Loucy (cell line): ENCODE measurements around the gene TREM2.

Experiments
- H2AFZ ChIP-seq: fragments of 200-600 bp; sonication (generic); 2 replicates; pipeline ENCODE4 v1.6.0; 2016; ENCODE audit warnings: antibody characterized with exemption, mild to moderate bottlenecking, low read length, moderate library complexity
- H3F3A ChIP-seq: fragments of 200-600 bp; 2 replicates; pipeline ENCODE4 v1.6.0; 2016; ENCODE audit warnings: antibody characterized with exemption, low read depth, mild to moderate bottlenecking
- H3K27me3 ChIP-seq: fragments of 200-600 bp; sonication (generic); 2 replicates; pipeline ENCODE4 v1.6.1; 2014; ENCODE audit warnings: low read length, mild to moderate bottlenecking; ENCODE audit not compliant: insufficient read depth, poor library complexity, severe bottlenecking
- H3K36me3 ChIP-seq: fragments of 200-600 bp; sonication (generic); 2 replicates; pipeline ENCODE4 v1.6.1; 2016; ENCODE audit warnings: low read length; ENCODE audit not compliant: insufficient read depth
- H3K4me1 ChIP-seq: fragments of 200-600 bp; sonication (generic); 2 replicates; pipeline ENCODE4 v1.5.1; 2014; ENCODE audit warnings: low read length, mild to moderate bottlenecking; ENCODE audit not compliant: insufficient read depth, poor library complexity, severe bottlenecking
- H3K4me2 ChIP-seq: fragments of 200-600 bp; sonication (generic); 2 replicates; pipeline ENCODE4 v1.6.0; 2014; ENCODE audit warnings: antibody characterized with exemption, low read length, low read depth, mild to moderate bottlenecking; ENCODE audit not compliant: poor library complexity, severe bottlenecking
- H3K4me3 ChIP-seq: fragments of 200-600 bp; sonication (generic); 2 replicates; pipeline ENCODE4 v1.5.1; 2014; ENCODE audit warnings: low read length, mild to moderate bottlenecking, mixed read lengths; ENCODE audit not compliant: poor library complexity, severe bottlenecking
- H3K79me2 ChIP-seq: fragments of 200-600 bp; sonication (generic); 2 replicates; pipeline ENCODE4 v1.6.1; 2014; ENCODE audit warnings: low read length; ENCODE audit not compliant: insufficient read depth
- H3K9ac ChIP-seq: fragments of 200-600 bp; sonication (generic); 2 replicates; pipeline ENCODE4 v1.6.0; 2014; ENCODE audit warnings: mild to moderate bottlenecking, low read depth, low read length, moderate library complexity; ENCODE audit not compliant: poor library complexity, severe bottlenecking
- H3K9me2 ChIP-seq: fragments of 200-600 bp; sonication (generic); replicated peaks from 2 replicates; pipeline ENCODE4 v1.6.1; 2016; ENCODE audit warnings: low read depth, low read length, mixed read lengths
- H3K9me3 ChIP-seq: fragments of 200-600 bp; sonication (generic); 2 replicates; pipeline ENCODE4 v1.6.1; 2014; ENCODE audit warnings: mild to moderate bottlenecking, antibody characterized with exemption, low read length, low read depth; ENCODE audit not compliant: insufficient read depth
- H4K20me1 ChIP-seq: fragments of 200-600 bp; sonication (generic); 2 replicates; pipeline ENCODE4 v1.6.0; 2014; ENCODE audit warnings: antibody characterized with exemption, low read length, mild to moderate bottlenecking; ENCODE audit not compliant: insufficient read depth, poor library complexity, severe bottlenecking
- CTCF ChIP-seq: fragments of 200-600 bp; sonication (generic); conservative IDR thresholded peaks from 2 replicates; pipeline ENCODE4 v1.5.1; 2014; ENCODE audit warnings: mild to moderate bottlenecking, antibody characterized with exemption, low read length
- EZH2phosphoT487 ChIP-seq: fragments of 200-600 bp; IDR thresholded peaks from 2 replicates; pipeline ENCODE4 v1.6.1; 2018; ENCODE audit warnings: antibody characterized with exemption, mild to moderate bottlenecking, moderate library complexity, borderline replicate concordance

Gene TREM2

GRCh38 chr6:41187924-41188886, 25.3 kb upstream of the TREM2 start:
- no peaks in the 10 kb centered on the region for H3F3A ChIP-seq
- H4K20me1 ChIP-seq = no peaks in the 10 kb centered on the region
- H3K79me2 ChIP-seq = no peaks in the 10 kb centered on the region
- H3K4me2 ChIP-seq = no peak overlapping the region
- peaks cover 4% of the 10 kb centered on the region; the same call in 1 of the 2 replicates for H3K9me3 ChIP-seq
- no peak overlapping the region for H3K4me3 ChIP-seq
- no peak overlapping the region for H2AFZ ChIP-seq
- TF ChIP-seq EZH2phosphoT487 = no peak
- TF ChIP-seq CTCF = no peak
- no peak overlapping the region for H3K9ac ChIP-seq
- no peaks in the 10 kb centered on the region for H3K27me3 ChIP-seq
- no peaks in the 10 kb centered on the region for H3K4me1 ChIP-seq
- H3K9me2 ChIP-seq = no peaks in the 10 kb centered on the region
- H3K36me3 ChIP-seq = no peaks in the 10 kb centered on the region

- H3K4me2 ChIP-seq = no peak overlapping the region
- H3K36me3 ChIP-seq = no peaks in the 10 kb centered on the region
- TF ChIP-seq CTCF (no peak), EZH2phosphoT487 (no peak)
- H3K4me3 ChIP-seq = no peak overlapping the region
- H3K9ac ChIP-seq = no peak overlapping the region
- no peak overlapping the region for H2AFZ ChIP-seq
- peaks cover 4% of the 10 kb centered on the region; the same call in 1 of the 2 replicates for H3K9me3 ChIP-seq
- no peaks in the 10 kb centered on the region for H3F3A ChIP-seq
- H3K79me2 ChIP-seq = no peaks in the 10 kb centered on the region
- H3K4me1 ChIP-seq = no peaks in the 10 kb centered on the region
- H3K27me3 ChIP-seq = no peaks in the 10 kb centered on the region
- H3K9me2 ChIP-seq = no peaks in the 10 kb centered on the region
- H4K20me1 ChIP-seq = no peaks in the 10 kb centered on the region
These were observed 23.2 kb upstream of the TREM2 start for GRCh38 chr6:41186031-41186562.

- no peaks in the 10 kb centered on the region for H3K4me1 ChIP-seq
- no peaks in the 10 kb centered on the region for H3K79me2 ChIP-seq
- TF ChIP-seq CTCF (no peak), EZH2phosphoT487 (no peak)
- no peaks in the 10 kb centered on the region for H3K36me3 ChIP-seq
- no peaks in the 10 kb centered on the region for H3K9me2 ChIP-seq
- H3K9me3 ChIP-seq = no peaks in the 10 kb centered on the region; the same call in 1 of the 2 replicates
- H3F3A ChIP-seq = no peaks in the 10 kb centered on the region
- no peak overlapping the region for H3K4me2 ChIP-seq
- H3K4me3 ChIP-seq = no peak overlapping the region
- H4K20me1 ChIP-seq = no peaks in the 10 kb centered on the region
- H2AFZ ChIP-seq = no peak overlapping the region
- H3K27me3 ChIP-seq = no peaks in the 10 kb centered on the region
- no peak overlapping the region for H3K9ac ChIP-seq
These were observed 21.8 kb upstream of the TREM2 start for GRCh38 chr6:41184761-41185160.
